Neural cell (in vitro differentiated cells): ENCODE results near the gene TTC21A.

Source experiments
- CTCF ChIP-seq: fragments of 450-650 bp; IDR thresholded peaks from 2 replicates; pipeline ENCODE4 v1.5.1; 2014; ENCODE audit warnings: antibody characterized with exemption, mild to moderate bottlenecking, moderate library complexity; ENCODE audit not compliant: poor library complexity, severe bottlenecking
- EP300 ChIP-seq: fragments of 450-650 bp; conservative IDR thresholded peaks from 2 replicates; pipeline ENCODE4 v1.6.1; 2014; ENCODE audit warnings: antibody characterized with exemption, mild to moderate bottlenecking, moderate library complexity; ENCODE audit not compliant: poor library complexity, severe bottlenecking
- EZH2 ChIP-seq: fragments of 200-600, 300-800 bp; shearing (Covaris generic), sonication (generic); IDR thresholded peaks from 2 replicates; pipeline ENCODE4 v1.6.1; 2014; ENCODE audit warnings: antibody characterized with exemption, low read length, borderline replicate concordance, mild to moderate bottlenecking; ENCODE audit not compliant: insufficient read depth, poor library complexity, severe bottlenecking
- POLR2AphosphoS5 ChIP-seq: IDR thresholded peaks from 2 replicates; pipeline ENCODE4 v1.6.1; 2012
- SMC3 ChIP-seq: fragments of 450-650 bp; conservative IDR thresholded peaks from 2 replicates; pipeline ENCODE4 v1.6.1; 2014; ENCODE audit warnings: antibody characterized with exemption, mild to moderate bottlenecking, moderate library complexity; ENCODE audit not compliant: poor library complexity

- TF ChIP-seq POLR2AphosphoS5 (no peak), CTCF (no peak), SMC3 (no peak), EP300 (no peak), EZH2 (no peak)
Measured at GRCh38 chr3:39183211-39184080, 76.0 kb downstream of the TTC21A start.
